Measurements from ENCODE around the gene SPO11. TPM values are rescaled to one million over a fixed set of nuclear protein-coding genes. Genes with fewer than 3 reads are reported as not detected.

SPO11 gene
- total and polyA plus RNA-seq, 10 of the 15 experiments (the other 5 are each of a cell fraction or from before 2014, with no cell fraction given) = not detected

GRCh38 chr20:57313951-57314350 lies 15.7 kb upstream of the SPO11 start:
- no TSS peak for BruUV-seq (replicated peaks)
- ChIA-PET POLR2A (no interaction called here), SMC1A (ENCODE audit: uncharacterized antibody, unreplicated experiment) (no interaction called here), CTCF (no interaction called here), RAD21 (ENCODE audit: unreplicated experiment) (no interaction called here)
- no peaks in the 10 kb centered on the region for H4K20me1 ChIP-seq (ENCODE audit: control insufficient read depth, insufficient read depth)
- no peaks in the 10 kb centered on the region for H3K4me1 ChIP-seq (ENCODE audit: control insufficient read depth, insufficient read depth, low read length)
- ATAC-seq (no peak), DNase-seq (ENCODE audit: low read depth, low spot score) (no peak), FAIRE-seq (no peak)
- no peaks in the 10 kb centered on the region for H3K36me3 ChIP-seq (ENCODE audit: control insufficient read depth in 2 of 2, insufficient read depth in 2 of 2, low read length in 1 of 2)
- H3K4me3 ChIP-seq = no peak overlapping the region
- no peak overlapping the region for H3K9ac ChIP-seq (ENCODE audit: control insufficient read depth, insufficient read depth, low read length)
- H3K4me2 ChIP-seq (ENCODE audit: control insufficient read depth, insufficient read depth) = no peak overlapping the region
- no peak for TF ChIP-seq CBX3 (IDR thresholded peaks at IDR 0.05; ENCODE audit: borderline replicate concordance, low read depth)
- no peak for TF ChIP-seq TAF1 (IDR thresholded peaks at IDR 0.05; ENCODE audit: borderline replicate concordance, low read depth, low read length)
- TF ChIP-seq JUNB (IDR thresholded peaks at IDR 0.05) = no peak
- no peak overlapping the region for H3K27ac ChIP-seq (ENCODE audit: control insufficient read depth, insufficient read depth)
- no peaks in the 10 kb centered on the region for H3K9me3 ChIP-seq (replicated peaks; ENCODE audit: control insufficient read depth, insufficient read depth, low read length)
- H2AFZ ChIP-seq (ENCODE audit: control insufficient read depth, low read depth, low read length) = no peak overlapping the region
- peaks cover 0 to 7% of the 10 kb centered on the region in 2 experiments for H3K27me3 ChIP-seq (replicated peaks in 1 of 2; ENCODE audit: control insufficient read depth in 2 of 2, insufficient read depth in 2 of 2, low read length in 1 of 2)
- in situ Hi-C loops (cut with MboI) (no loop called here), intact Hi-C loops (cut with micrococcal nuclease; ENCODE audit: unreplicated experiment) (no loop called here)
- 39% methylated on average over 5 of the region's 5 CpGs for WGBS (ENCODE audit: insufficient coverage, insufficient replicate concordance, low lambda C conversion rate, missing lambda C conversion rate)
- H3K79me2 ChIP-seq (ENCODE audit: control insufficient read depth, insufficient read depth, low read length) = no peaks in the 10 kb centered on the region

GRCh38 chr20:57315083-57315975 lies 14.3 kb upstream of the SPO11 start:
- Histone ChIP-seq H3K4me1 (ENCODE audit: control insufficient read depth, insufficient read depth, low read length) (no peaks in the 10 kb centered on the region), H3K27ac (ENCODE audit: control insufficient read depth, insufficient read depth) (no peak overlapping the region), H2AFZ (ENCODE audit: control insufficient read depth, low read depth, low read length) (no peak overlapping the region), H3K79me2 (ENCODE audit: control insufficient read depth, insufficient read depth, low read length) (no peaks in the 10 kb centered on the region), H3K4me3 (no peak overlapping the region), H3K27me3 (replicated peaks in 1 of 2; ENCODE audit: control insufficient read depth in 2 of 2, insufficient read depth in 2 of 2, low read length in 1 of 2) (peaks cover 0 to 5% of the 10 kb centered on the region in 2 experiments), H3K36me3 (ENCODE audit: control insufficient read depth in 2 of 2, insufficient read depth in 2 of 2, low read length in 1 of 2) (no peaks in the 10 kb centered on the region), H3K4me2 (ENCODE audit: control insufficient read depth, insufficient read depth) (no peak overlapping the region), H3K9ac (ENCODE audit: control insufficient read depth, insufficient read depth, low read length) (no peak overlapping the region), H3K9me3 (replicated peaks; ENCODE audit: control insufficient read depth, insufficient read depth, low read length) (no peaks in the 10 kb centered on the region), H4K20me1 (ENCODE audit: control insufficient read depth, insufficient read depth) (no peaks in the 10 kb centered on the region)
- FAIRE-seq (no peak), ATAC-seq (no peak), DNase-seq (ENCODE audit: low read depth, low spot score) (no peak)
- ChIA-PET SMC1A (ENCODE audit: uncharacterized antibody, unreplicated experiment) (no interaction called here), POLR2A (no interaction called here), RAD21 (ENCODE audit: unreplicated experiment) (no interaction called here), CTCF (no interaction called here)
- 0% methylated on average over 8 of the region's 8 CpGs for WGBS (ENCODE audit: insufficient coverage, insufficient replicate concordance, low lambda C conversion rate, missing lambda C conversion rate)
- intact Hi-C loops (cut with micrococcal nuclease; ENCODE audit: unreplicated experiment) = no loop called here
- in situ Hi-C loops (cut with MboI) = no loop called here
- no peak for TF ChIP-seq FOXM1 (IDR thresholded peaks at IDR 0.05; ENCODE audit: low read depth, low read length)
- no TSS peak for BruUV-seq (replicated peaks)

Data from GM12878 (cell line).